LNCAP (cell line): ENCODE results near the gene MYB.

Experiments
- CTCF ChIP-seq: fragments of 450-650 bp; IDR thresholded peaks from 2 replicates; pipeline ENCODE4 v1.5.1; 2017; ENCODE audit warnings: mild to moderate bottlenecking

The MYB gene

DNA sequence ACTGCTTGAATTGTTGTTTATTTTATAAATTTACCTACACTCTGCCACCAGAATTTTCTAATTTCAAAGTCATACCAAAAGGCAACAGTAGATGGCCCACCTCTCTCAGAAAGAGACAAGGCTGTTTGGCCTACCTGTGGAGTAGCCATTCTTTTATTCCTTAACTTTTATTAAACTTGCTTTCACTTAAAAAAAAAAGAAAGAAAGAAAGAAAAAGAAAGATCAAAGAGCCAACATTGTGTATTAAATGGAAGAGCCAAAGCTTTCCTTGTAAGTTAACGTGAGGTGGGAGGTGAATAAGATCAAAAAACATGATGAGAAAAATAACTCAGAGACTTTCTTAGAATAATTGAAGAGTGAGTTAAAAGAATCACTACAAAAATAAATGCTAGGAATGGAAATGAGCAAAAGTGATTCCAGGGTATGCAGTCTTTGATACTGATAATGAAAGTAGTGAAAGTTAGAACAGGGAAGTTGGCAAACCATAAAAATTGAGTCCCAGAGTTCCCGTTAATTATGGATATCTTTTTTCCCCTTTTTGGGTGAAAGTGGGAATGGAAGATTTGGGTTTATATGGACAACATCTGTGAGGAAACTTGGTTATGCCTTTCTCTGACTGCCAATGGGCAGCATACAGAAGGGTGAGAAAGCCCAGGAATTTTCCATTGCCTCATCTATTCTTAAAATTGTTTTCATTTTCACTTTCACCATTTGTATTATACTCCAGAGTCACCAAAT is 35.9 kb upstream of the MYB start:
- peak; percentile 78 for TF ChIP-seq CTCF

DNA sequence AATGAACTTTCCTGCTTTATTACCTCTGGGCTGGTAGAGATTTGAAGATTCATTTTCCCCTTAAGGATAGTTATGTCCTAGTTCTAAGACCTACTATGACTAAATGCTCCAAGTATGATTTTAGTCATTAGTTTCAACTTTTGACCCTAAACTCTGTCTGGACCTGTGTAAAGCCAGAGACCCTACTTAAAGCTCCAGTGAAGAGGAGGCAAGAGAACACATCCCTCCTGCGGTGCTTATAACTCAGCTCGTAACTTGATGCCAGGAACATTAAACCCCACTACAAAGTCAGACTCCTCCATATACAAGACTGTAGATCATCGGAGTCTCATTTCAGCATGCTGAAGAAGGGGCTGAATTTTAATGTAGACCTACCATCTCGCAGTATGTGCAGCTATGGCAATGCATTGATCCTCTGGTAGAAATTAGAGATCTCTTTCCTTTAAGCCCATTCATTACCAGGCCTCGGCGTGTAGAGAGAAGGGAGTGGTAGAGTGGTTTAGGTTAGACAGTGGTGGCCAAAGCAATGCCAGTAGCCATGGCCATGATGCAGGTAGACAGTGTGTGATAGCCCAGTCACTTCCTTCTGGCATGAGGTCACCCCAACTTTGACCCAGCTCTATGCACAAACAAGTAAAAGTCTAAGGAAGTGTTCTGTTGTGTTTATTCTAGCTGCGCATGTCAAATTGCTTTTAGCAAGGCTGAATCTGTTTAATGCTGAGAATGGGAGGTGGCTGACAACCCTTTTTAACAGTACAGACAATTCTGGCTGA is 34.8 kb upstream of the MYB start:
- no peak for TF ChIP-seq CTCF

GRCh38 chr6:135147637-135148592 is 33.2 kb upstream of the MYB start:
- TF ChIP-seq CTCF = no peak

GRCh38 chr6:135148889-135149288 is 32.2 kb upstream of the MYB start:
- no peak for TF ChIP-seq CTCF

- TF ChIP-seq CTCF = no peak
Measured at GRCh38 chr6:135149376-135149775, 31.7 kb upstream of the MYB start.

- TF ChIP-seq CTCF = no peak
Measured at GRCh38 chr6:135158397-135158796, 22.7 kb upstream of the MYB start.

- no peak for TF ChIP-seq CTCF
Measured at GRCh38 chr6:135159531-135159930, 21.6 kb upstream of the MYB start.
